Measurements from ENCODE around the gene CLDN22. TPM values are rescaled to one million over a fixed set of nuclear protein-coding genes. Genes with fewer than 3 reads are reported as not detected.

CLDN22 gene
- total and polyA plus RNA-seq, 9 of the 15 experiments (the other 6 are each of a cell fraction or from before 2014, with no cell fraction given): 0.21 TPM; not detected in 8

DNA sequence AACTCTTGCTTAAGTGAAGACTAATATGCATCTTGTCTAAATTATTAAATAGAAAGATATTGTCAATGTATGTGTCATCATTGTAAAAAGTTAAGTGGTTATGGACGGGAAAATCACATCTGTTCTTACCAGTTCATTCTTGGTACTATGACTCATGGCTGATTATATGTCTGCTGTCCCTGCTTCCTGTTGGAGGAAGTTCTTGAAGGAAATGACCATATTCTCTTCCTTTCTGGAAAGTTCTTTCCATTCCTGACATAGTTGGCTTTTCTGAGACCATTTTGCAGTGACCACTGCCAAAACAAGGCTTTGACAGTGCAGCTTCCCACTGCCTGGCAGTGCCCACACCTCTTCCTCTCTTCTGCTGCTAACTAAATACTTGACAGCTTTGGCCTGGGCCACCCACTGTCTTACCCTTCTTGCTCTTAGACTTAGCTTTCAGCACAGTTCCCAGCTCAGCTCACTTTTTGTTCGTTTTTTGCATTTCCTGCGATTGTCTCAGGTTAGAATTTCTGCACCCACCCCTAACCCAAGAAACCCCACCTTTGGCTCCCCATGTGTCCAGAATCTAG lies 15.4 kb upstream of the CLDN22 start (continued):
- TF ChIP-seq, protein P1, sequence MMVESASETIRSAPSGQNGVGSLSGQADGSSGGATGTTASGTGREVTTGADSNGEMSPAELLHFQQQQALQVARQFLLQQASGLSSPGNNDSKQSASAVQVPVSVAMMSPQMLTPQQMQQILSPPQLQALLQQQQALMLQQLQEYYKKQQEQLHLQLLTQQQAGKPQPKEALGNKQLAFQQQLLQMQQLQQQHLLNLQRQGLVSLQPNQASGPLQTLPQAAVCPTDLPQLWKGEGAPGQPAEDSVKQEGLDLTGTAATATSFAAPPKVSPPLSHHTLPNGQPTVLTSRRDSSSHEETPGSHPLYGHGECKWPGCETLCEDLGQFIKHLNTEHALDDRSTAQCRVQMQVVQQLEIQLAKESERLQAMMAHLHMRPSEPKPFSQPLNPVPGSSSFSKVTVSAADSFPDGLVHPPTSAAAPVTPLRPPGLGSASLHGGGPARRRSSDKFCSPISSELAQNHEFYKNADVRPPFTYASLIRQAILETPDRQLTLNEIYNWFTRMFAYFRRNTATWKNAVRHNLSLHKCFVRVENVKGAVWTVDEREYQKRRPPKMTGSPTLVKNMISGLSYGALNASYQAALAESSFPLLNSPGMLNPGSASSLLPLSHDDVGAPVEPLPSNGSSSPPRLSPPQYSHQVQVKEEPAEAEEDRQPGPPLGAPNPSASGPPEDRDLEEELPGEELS (CRISPR knock-in tag; IDR thresholded peaks at IDR 0.05; ENCODE audit: borderline replicate concordance): no peak
- 0 out of 2 replicates have a peak, but pooled peaks have one; percentile 46 for TF ChIP-seq SMARCE1 (IDR thresholded peaks at IDR 0.05)
- TF ChIP-seq SOX6 (IDR thresholded peaks at IDR 0.05): no peak
- TF ChIP-seq EHMT2 (IDR thresholded peaks at IDR 0.05): 0 out of 2 replicates have a peak, but pooled peaks have one; percentile 27
- peak; percentile 95 for TF ChIP-seq ZNF175 (CRISPR knock-in tag; IDR thresholded peaks at IDR 0.05; ENCODE audit: low read depth)
- TF ChIP-seq EP300 (IDR thresholded peaks at IDR 0.05; ENCODE audit: low read length): no peak; the same call in 1 of the 2 replicates
- TF ChIP-seq CXXC5 (CRISPR knock-in tag; IDR thresholded peaks at IDR 0.05): no peak
- TF ChIP-seq ZNF408 (CRISPR knock-in tag; IDR thresholded peaks at IDR 0.05; ENCODE audit: low read depth): no peak
- TF ChIP-seq ZNF583 (CRISPR knock-in tag; IDR thresholded peaks at IDR 0.05): no peak
- TF ChIP-seq EP400 (IDR thresholded peaks at IDR 0.05): peak; percentile 4; the same call in 1 of the 2 replicates
- TF ChIP-seq ZNF584 (CRISPR knock-in tag; IDR thresholded peaks at IDR 0.05; ENCODE audit: low read depth): peak; percentile 94
- no peak for TF ChIP-seq ZNF695 (CRISPR knock-in tag; IDR thresholded peaks at IDR 0.05)
- no peak for TF ChIP-seq C11orf30 (IDR thresholded peaks at IDR 0.05; ENCODE audit: low read depth)
- TF ChIP-seq, protein P2, sequence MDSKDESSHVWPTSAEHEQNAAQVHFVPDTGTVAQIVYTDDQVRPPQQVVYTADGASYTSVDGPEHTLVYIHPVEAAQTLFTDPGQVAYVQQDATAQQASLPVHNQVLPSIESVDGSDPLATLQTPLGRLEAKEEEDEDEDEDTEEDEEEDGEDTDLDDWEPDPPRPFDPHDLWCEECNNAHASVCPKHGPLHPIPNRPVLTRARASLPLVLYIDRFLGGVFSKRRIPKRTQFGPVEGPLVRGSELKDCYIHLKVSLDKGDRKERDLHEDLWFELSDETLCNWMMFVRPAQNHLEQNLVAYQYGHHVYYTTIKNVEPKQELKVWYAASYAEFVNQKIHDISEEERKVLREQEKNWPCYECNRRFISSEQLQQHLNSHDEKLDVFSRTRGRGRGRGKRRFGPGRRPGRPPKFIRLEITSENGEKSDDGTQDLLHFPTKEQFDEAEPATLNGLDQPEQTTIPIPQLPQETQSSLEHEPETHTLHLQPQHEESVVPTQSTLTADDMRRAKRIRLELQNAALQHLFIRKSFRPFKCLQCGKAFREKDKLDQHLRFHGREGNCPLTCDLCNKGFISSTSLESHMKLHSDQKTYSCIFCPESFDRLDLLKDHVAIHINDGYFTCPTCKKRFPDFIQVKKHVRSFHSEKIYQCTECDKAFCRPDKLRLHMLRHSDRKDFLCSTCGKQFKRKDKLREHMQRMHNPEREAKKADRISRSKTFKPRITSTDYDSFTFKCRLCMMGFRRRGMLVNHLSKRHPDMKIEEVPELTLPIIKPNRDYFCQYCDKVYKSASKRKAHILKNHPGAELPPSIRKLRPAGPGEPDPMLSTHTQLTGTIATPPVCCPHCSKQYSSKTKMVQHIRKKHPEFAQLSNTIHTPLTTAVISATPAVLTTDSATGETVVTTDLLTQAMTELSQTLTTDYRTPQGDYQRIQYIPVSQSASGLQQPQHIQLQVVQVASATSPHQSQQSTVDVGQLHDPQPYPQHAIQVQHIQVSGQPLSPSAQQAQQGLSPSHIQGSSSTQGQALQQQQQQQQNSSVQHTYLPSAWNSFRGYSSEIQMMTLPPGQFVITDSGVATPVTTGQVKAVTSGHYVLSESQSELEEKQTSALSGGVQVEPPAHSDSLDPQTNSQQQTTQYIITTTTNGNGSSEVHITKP (IDR thresholded peaks at IDR 0.05; ENCODE audit: partially characterized antibody): no peak
- TF ChIP-seq PYGO2 (tag; IDR thresholded peaks at IDR 0.05): peak; percentile 55; the same call in 1 of the 2 replicates
- TF ChIP-seq TOE1 (IDR thresholded peaks at IDR 0.05; ENCODE audit: borderline replicate concordance): no peak
- no peak for TF ChIP-seq TOE1 (CRISPR knock-in tag; IDR thresholded peaks at IDR 0.05; ENCODE audit: borderline replicate concordance, low read depth)
- peak; percentile 83 for TF ChIP-seq ETV1 (tag; conservative IDR thresholded peaks at IDR 0.05; ENCODE audit: low read depth)
- TF ChIP-seq, protein P3, sequence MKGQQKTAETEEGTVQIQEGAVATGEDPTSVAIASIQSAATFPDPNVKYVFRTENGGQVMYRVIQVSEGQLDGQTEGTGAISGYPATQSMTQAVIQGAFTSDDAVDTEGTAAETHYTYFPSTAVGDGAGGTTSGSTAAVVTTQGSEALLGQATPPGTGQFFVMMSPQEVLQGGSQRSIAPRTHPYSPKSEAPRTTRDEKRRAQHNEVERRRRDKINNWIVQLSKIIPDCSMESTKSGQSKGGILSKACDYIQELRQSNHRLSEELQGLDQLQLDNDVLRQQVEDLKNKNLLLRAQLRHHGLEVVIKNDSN (CRISPR knock-in tag; IDR thresholded peaks at IDR 0.05): no peak
- TF ChIP-seq KLF13 (tag; IDR thresholded peaks at IDR 0.05; ENCODE audit: borderline replicate concordance, low read depth): no peak
- TF ChIP-seq, protein P4, sequence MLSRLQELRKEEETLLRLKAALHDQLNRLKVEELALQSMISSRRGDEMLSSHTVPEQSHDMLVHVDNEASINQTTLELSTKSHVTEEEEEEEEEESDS (CRISPR knock-in tag; IDR thresholded peaks at IDR 0.05): no peak
- TF ChIP-seq ETV6 (IDR thresholded peaks at IDR 0.05; ENCODE audit: borderline replicate concordance in 1 of 2, low read depth in 2 of 2, low read length in 1 of 2): peak; percentile 75 to 91; a peak in 3 of 4 replicates
- no peak for TF ChIP-seq ETV6 (CRISPR knock-in tag; IDR thresholded peaks at IDR 0.05; ENCODE audit: borderline replicate concordance)

Measured in K562 (cell line).